Measurements from ENCODE around the gene DPYD. TPM values are rescaled to one million over a fixed set of nuclear protein-coding genes. Genes with fewer than 3 reads are reported as not detected.

The DPYD gene
- total and polyA plus RNA-seq, 9 of the 15 experiments (the other 6 are each of a cell fraction or from before 2014, with no cell fraction given), result 0.03 to 0.25 (median 0.08) TPM; not detected in 2

DNA sequence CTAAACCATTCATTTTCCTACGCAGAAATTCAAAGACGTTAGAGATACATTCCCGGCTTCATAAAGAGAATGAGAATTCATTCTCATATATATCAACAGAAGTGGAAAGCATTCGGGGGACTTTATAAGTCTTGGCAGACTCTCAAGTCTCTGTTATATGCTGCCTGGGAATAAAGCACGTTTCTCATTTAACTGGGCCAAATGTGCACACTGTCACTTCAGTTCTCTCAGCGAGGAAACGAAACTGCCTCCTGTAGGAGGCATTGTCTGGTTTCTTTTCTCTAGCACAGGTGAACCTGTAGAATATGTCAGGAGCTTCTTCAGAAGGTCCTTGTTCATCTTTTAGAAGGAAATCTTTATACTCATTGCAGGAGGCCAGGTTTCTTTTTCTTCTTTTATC is 831.7 kb downstream of the DPYD start:
- CTCF ChIA-PET (ENCODE audit: low intra/inter-chr PET ratio), result no interaction called here
- in situ Hi-C loops (cut with MboI), result no loop called here
- Histone ChIP-seq H4K20me1 (replicated peaks; ENCODE audit: control insufficient read depth, insufficient read depth, low read length) (no peaks in the 10 kb centered on the region), H3K4me3 (no peak overlapping the region), H3K9ac (ENCODE audit: insufficient read depth in 1 of 2, low read depth in 2 of 2, low read length in 2 of 2) (no peak overlapping the region), H2AFZ (ENCODE audit: low read depth, low read length) (no peak overlapping the region), H3K79me2 (ENCODE audit: control insufficient read depth, insufficient read depth, low read length) (no peaks in the 10 kb centered on the region), H3K9me3 (replicated peaks; ENCODE audit: control insufficient read depth, insufficient read depth, low read depth, low read length) (no peaks in the 10 kb centered on the region), H3K4me1 (replicated peaks in 1 of 2; ENCODE audit: control insufficient read depth in 2 of 2, insufficient read depth in 2 of 2, low read length in 2 of 2) (no peaks in the 10 kb centered on the region), H3K36me3 (ENCODE audit: control insufficient read depth, insufficient read depth, low read length) (no peaks in the 10 kb centered on the region), H3K4me2 (ENCODE audit: insufficient read depth, low read length) (no peak overlapping the region), H3K27me3 (ENCODE audit: control insufficient read depth in 2 of 2, insufficient read depth in 2 of 2, low read length in 2 of 2) (no peaks in the 10 kb centered on the region), H3K9me1 (ENCODE audit: control insufficient read depth, insufficient read depth, low read length) (no peaks in the 10 kb centered on the region), H3K27ac (ENCODE audit: extremely low read depth, low read depth, low read length) (no peak overlapping the region)
- no TSS peak for BruUV-seq (replicated peaks)
- intact Hi-C loops (cut with micrococcal nuclease), result no loop called here
- POLR2A ChIA-PET, result no interaction called here
- FAIRE-seq (no peak), DNase-seq (ENCODE audit: extremely low read depth in 1 of 4, low spot score in 3 of 4) (no peak), ATAC-seq (no peak)
- WGBS (ENCODE audit: insufficient coverage, low coverage, missing lambda C conversion rate), result 1% methylated on average over 7 of the region's 7 CpGs
- TF ChIP-seq, protein P1, sequence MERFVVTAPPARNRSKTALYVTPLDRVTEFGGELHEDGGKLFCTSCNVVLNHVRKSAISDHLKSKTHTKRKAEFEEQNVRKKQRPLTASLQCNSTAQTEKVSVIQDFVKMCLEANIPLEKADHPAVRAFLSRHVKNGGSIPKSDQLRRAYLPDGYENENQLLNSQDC (CRISPR knock-in tag; IDR thresholded peaks at IDR 0.05), result no peak
- TF ChIP-seq, protein P2, sequence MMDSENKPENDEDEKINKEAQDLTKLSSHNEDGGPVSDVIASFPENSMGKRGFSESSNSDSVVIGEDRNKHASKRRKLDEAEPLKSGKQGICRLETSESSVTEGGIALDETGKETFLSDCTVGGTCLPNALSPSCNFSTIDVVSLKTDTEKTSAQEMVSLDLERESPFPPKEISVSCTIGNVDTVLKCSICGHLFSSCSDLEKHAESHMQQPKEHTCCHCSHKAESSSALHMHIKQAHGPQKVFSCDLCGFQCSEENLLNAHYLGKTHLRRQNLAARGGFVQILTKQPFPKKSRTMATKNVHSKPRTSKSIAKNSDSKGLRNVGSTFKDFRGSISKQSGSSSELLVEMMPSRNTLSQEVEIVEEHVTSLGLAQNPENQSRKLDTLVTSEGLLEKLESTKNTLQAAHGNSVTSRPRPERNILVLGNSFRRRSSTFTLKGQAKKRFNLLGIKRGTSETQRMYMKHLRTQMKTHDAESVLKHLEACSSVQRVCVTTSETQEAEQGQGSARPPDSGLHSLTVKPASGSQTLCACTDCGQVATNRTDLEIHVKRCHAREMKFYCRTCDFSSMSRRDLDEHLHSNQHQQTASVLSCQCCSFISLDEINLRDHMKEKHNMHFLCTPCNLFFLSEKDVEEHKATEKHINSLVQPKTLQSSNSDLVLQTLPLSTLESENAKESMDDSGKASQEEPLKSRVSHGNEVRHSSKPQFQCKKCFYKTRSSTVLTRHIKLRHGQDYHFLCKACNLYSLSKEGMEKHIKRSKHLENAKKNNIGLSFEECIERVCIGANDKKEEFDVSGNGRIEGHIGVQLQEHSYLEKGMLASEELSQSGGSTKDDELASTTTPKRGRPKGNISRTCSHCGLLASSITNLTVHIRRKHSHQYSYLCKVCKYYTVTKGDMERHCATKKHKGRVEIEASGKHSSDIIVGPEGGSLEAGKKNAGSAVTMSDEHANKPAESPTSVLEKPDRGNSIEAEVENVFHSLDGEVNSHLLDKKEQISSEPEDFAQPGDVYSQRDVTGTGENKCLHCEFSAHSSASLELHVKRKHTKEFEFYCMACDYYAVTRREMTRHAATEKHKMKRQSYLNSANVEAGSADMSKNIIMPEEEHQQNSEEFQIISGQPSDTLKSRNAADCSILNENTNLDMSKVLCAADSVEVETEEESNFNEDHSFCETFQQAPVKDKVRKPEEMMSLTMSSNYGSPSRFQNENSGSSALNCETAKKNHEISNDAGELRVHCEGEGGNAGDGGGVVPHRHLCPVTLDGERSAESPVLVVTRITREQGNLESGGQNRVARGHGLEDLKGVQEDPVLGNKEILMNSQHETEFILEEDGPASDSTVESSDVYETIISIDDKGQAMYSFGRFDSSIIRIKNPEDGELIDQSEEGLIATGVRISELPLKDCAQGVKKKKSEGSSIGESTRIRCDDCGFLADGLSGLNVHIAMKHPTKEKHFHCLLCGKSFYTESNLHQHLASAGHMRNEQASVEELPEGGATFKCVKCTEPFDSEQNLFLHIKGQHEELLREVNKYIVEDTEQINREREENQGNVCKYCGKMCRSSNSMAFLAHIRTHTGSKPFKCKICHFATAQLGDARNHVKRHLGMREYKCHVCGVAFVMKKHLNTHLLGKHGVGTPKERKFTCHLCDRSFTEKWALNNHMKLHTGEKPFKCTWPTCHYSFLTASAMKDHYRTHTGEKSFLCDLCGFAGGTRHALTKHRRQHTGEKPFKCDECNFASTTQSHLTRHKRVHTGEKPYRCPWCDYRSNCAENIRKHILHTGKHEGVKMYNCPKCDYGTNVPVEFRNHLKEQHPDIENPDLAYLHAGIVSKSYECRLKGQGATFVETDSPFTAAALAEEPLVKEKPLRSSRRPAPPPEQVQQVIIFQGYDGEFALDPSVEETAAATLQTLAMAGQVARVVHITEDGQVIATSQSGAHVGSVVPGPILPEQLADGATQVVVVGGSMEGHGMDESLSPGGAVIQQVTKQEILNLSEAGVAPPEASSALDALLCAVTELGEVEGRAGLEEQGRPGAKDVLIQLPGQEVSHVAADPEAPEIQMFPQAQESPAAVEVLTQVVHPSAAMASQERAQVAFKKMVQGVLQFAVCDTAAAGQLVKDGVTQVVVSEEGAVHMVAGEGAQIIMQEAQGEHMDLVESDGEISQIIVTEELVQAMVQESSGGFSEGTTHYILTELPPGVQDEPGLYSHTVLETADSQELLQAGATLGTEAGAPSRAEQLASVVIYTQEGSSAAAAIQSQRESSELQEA (IDR thresholded peaks at IDR 0.05; ENCODE audit: low read depth), result no peak
- TF ChIP-seq CBFA2T3 (IDR thresholded peaks at IDR 0.05) (no peak), NR2C2 (CRISPR knock-in tag; IDR thresholded peaks at IDR 0.05) (no peak), NR2C2 (tag; IDR thresholded peaks at IDR 0.05) (no peak), SRSF1 (IDR thresholded peaks at IDR 0.05; ENCODE audit: low read depth, low read length) (no peak), ZNF253 (CRISPR knock-in tag; conservative IDR thresholded peaks at IDR 0.05) (no peak), MAFK (IDR thresholded peaks at IDR 0.05; ENCODE audit: low read length) (no peak), SMAD3 (CRISPR knock-in tag; conservative IDR thresholded peaks at IDR 0.05) (no peak), NELFE (IDR thresholded peaks at IDR 0.05; ENCODE audit: insufficient read depth, insufficient read length) (no peak), RFX5 (IDR thresholded peaks at IDR 0.05; ENCODE audit: low read depth, low read length) (no peak)
- TF ChIP-seq, protein P3, sequence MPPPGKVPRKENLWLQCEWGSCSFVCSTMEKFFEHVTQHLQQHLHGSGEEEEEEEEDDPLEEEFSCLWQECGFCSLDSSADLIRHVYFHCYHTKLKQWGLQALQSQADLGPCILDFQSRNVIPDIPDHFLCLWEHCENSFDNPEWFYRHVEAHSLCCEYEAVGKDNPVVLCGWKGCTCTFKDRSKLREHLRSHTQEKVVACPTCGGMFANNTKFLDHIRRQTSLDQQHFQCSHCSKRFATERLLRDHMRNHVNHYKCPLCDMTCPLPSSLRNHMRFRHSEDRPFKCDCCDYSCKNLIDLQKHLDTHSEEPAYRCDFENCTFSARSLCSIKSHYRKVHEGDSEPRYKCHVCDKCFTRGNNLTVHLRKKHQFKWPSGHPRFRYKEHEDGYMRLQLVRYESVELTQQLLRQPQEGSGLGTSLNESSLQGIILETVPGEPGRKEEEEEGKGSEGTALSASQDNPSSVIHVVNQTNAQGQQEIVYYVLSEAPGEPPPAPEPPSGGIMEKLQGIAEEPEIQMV (tag; conservative IDR thresholded peaks at IDR 0.05; ENCODE audit: low read depth), result no peak
- TF ChIP-seq, protein P4, sequence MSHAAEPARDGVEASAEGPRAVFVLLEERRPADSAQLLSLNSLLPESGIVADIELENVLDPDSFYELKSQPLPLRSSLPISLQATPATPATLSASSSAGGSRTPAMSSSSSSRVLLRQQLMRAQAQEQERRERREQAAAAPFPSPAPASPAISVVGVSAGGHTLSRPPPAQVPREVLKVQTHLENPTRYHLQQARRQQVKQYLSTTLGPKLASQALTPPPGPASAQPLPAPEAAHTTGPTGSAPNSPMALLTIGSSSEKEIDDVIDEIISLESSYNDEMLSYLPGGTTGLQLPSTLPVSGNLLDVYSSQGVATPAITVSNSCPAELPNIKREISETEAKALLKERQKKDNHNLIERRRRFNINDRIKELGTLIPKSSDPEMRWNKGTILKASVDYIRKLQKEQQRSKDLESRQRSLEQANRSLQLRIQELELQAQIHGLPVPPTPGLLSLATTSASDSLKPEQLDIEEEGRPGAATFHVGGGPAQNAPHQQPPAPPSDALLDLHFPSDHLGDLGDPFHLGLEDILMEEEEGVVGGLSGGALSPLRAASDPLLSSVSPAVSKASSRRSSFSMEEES (CRISPR knock-in tag; IDR thresholded peaks at IDR 0.05), result no peak
